Activated T-cell treated with anti-CD3 and anti-CD28 coated beads, Interleukin-2, amount 50 U/mL, for 24 hours (primary cell): ENCODE results near the gene ABCA1.
"Not testable (repeated sequence)": the region's sequence is repeated elsewhere in the genome, so short reads cannot be mapped to it uniquely, and the experiment has no call there.

ENCODE experiments used
- DNase-seq: peaks from one replicate; pipeline ENCODE4 v3.0.0-alpha.2; 2020
- H3K27ac Mint-ChIP-seq: 2 replicates; pipeline ENCODE4 v1.8.0; 2020; ENCODE audit warnings: mild to moderate bottlenecking, mixed read lengths
- H3K27me3 Mint-ChIP-seq: 2 replicates; pipeline ENCODE4 v1.8.0; 2020; ENCODE audit warnings: mixed read lengths
- H3K36me3 Mint-ChIP-seq: 2 replicates; pipeline ENCODE4 v1.8.0; 2020; ENCODE audit warnings: low read depth, mixed read lengths
- H3K4me1 Mint-ChIP-seq: 2 replicates; pipeline ENCODE4 v1.8.0; 2020; ENCODE audit warnings: low read depth, mixed read lengths
- H3K4me3 Mint-ChIP-seq: 2 replicates; pipeline ENCODE4 v1.8.0; 2020; ENCODE audit warnings: mild to moderate bottlenecking, moderate library complexity, mixed read lengths
- H3K9me3 Mint-ChIP-seq: 2 replicates; pipeline ENCODE4 v1.8.0; 2020; ENCODE audit warnings: mixed read lengths

Gene ABCA1, protein sequence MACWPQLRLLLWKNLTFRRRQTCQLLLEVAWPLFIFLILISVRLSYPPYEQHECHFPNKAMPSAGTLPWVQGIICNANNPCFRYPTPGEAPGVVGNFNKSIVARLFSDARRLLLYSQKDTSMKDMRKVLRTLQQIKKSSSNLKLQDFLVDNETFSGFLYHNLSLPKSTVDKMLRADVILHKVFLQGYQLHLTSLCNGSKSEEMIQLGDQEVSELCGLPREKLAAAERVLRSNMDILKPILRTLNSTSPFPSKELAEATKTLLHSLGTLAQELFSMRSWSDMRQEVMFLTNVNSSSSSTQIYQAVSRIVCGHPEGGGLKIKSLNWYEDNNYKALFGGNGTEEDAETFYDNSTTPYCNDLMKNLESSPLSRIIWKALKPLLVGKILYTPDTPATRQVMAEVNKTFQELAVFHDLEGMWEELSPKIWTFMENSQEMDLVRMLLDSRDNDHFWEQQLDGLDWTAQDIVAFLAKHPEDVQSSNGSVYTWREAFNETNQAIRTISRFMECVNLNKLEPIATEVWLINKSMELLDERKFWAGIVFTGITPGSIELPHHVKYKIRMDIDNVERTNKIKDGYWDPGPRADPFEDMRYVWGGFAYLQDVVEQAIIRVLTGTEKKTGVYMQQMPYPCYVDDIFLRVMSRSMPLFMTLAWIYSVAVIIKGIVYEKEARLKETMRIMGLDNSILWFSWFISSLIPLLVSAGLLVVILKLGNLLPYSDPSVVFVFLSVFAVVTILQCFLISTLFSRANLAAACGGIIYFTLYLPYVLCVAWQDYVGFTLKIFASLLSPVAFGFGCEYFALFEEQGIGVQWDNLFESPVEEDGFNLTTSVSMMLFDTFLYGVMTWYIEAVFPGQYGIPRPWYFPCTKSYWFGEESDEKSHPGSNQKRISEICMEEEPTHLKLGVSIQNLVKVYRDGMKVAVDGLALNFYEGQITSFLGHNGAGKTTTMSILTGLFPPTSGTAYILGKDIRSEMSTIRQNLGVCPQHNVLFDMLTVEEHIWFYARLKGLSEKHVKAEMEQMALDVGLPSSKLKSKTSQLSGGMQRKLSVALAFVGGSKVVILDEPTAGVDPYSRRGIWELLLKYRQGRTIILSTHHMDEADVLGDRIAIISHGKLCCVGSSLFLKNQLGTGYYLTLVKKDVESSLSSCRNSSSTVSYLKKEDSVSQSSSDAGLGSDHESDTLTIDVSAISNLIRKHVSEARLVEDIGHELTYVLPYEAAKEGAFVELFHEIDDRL (N-terminal part only)

DNA sequence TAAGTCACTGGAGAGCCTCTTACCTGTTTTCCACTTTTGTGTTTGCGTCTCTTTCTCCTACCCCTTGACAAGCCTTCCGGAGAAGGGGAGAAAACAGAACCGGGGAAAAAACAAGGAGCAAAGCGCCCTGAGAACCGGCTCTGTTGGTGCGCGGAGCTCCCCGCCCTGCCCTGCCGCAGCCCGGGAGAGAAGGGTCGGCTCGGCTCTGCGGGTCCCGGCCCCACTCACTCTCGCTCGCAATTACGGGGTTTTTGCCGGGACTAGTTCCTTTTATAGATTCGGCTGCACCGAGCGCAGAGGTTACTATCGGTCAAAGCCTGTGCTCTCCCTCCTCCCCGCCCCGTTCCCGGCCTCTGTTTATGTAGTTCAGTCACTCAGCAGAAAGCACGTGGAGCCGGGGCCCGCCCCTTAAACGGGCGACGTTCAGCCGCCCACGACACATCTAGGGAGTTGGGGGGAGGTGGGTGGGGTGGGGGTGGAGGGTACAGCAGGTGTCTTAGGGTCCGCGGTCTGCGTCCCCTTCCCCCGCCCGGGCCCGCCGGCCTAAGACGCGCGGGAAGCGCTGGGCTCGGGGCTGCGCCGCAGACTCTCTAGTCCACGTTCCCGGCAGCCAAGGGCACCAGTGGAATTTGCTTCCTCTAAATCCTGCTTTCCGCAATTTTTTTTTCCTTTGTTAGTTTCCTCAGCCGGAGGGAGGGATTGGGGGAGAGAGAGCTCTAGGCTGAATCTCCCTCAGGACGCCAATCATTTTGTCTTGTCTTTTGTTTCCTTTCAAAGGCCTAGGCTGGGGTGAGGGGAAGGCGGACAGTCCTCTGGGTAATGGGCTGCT lies at the start of gene ABCA1:
Gene ABCA1, minus strand, starts transcription at position 244 of the 829 bp plus-strand sequence. CDS start 24,476 bp downstream, outside the sequence.
- H3K4me3 Mint-ChIP-seq = peak within 1 kb of the TSS; percentile 84
- DNase-seq = peak; percentile 73
- peaks cover 20% of the 10 kb centered on the region for H3K27me3 Mint-ChIP-seq
- peak within 1 kb of the TSS; percentile 77 for H3K27ac Mint-ChIP-seq
- no peaks in the 10 kb centered on the region for H3K9me3 Mint-ChIP-seq
- peaks cover 22% of the 10 kb centered on the region for H3K4me1 Mint-ChIP-seq
- no peaks in the 10 kb centered on the region for H3K36me3 Mint-ChIP-seq

DNA sequence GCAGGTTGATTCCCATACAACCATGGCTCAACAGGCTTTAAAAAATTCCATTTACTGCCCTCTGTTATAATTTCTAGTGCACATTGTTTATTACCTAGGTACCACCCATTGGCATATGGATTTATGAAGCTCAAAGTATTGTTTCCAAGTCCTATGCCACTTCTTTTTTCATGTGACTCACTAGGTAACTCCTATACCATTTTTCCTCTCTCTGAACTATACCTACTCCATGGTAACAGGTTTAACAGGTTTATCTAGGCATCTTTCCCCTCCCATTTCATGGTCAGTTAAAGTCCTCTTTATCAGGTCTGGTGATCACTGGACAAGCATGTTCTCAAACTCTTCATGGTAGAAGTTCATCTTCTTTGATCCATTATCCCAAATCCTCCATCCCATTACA lies 49.6 kb upstream of the ABCA1 start:
- H3K4me1 Mint-ChIP-seq = peaks cover 18% of the 10 kb centered on the region
- no peak overlapping the region for H3K4me3 Mint-ChIP-seq
- H3K27me3 Mint-ChIP-seq = peaks cover 11% of the 10 kb centered on the region
- no peak overlapping the region for H3K27ac Mint-ChIP-seq
- H3K36me3 Mint-ChIP-seq = no peaks in the 10 kb centered on the region
- no peaks in the 10 kb centered on the region for H3K9me3 Mint-ChIP-seq
- no peak for DNase-seq

DNA sequence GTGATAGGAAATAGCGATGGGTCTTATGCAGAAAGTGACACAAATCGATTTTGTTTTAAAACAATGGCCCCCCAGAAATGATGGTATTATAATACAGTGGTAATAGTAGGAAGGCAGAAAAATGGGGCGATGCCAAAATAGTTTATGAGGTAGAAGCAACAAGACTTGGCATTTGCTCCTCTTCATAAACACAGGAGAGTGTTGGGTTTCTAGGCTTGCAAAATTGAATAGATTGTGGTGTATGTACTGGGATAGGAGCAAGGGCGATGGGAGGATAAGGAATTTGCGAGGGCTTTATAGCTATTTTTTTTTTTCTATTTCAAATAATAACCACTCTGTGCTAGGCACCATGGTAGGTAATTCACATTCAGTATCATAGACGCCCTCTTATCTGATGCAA lies 49.2 kb upstream of the ABCA1 start:
- Mint-ChIP-seq H3K4me3 (no peak overlapping the region), H3K4me1 (peaks cover 18% of the 10 kb centered on the region), H3K27ac (no peak overlapping the region), H3K27me3 (peaks cover 10% of the 10 kb centered on the region), H3K9me3 (no peaks in the 10 kb centered on the region), H3K36me3 (no peaks in the 10 kb centered on the region)
- DNase-seq = no peak

DNA sequence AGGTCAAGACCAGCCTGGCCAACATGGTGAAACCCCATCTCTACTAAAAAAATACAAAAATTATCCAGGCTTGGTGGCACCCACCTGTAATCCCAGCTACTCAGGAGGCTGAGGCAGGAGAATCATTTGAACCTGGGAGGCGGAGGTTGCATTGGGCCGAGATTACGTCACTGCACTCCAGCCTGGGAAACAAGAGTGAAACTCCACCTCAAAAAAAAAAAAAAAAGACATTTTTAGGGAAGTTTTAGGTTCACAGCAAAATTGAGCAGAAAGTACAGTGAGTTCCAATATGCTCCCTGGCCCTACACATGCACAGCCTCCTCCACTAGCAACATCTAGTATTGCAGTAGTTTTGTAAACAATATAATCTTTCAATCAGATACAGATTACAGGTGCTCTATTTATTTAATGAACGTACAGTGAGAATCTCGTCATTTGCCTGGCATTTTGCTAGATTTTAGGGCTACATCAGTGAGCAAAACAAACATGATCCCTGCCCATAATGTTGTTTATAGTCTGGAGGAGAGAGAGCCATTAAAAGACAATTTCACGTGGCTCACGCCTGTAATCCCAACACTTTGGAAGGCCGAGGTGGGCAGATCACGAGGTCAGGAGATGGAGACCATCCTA lies 48.1 kb upstream of the ABCA1 start:
- not testable (repeated sequence) for H3K4me3 Mint-ChIP-seq
- peaks cover 18% of the 10 kb centered on the region for H3K4me1 Mint-ChIP-seq

DNA sequence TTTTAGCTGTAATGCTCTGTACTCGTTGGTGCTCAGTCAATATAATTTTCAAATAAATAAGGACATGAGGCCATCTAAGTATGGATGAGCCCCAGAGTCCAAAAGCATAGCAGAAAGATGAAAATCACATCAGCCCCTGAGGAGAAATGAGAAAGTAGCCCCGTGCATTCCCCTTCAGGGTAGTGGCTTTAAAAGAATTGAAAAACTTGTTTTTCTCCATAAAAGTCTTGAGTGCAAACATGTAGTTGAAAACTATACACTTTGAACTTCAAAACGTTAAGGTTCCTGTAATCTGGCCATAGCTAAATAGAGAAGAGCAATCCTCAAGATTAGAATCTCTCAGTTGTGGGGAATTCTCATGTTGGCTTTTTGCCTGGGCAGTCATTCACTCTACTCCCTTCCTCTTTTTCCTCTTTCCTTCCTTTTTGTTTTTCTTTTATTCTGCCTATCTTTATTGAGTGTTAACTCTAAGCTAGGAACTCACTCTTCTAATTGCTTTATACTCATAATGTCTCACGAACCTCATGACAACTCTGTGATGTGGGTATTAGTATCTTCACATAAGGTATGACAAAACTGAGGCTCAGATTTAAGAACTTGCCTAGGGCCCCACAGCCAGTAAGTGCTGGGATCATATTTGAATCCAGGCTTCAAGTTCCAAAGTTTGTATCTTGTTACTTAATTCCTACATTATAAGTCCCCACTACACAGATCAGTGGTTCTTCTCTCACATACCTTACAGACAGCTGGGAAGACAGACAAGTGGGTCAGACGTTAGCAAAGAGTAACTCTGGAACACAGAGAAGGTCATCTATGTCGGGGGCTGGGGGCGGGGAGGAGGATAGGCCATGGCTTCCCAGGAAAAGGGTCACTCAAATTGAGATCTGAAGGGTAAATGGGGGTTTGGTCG lies 46.4 kb upstream of the ABCA1 start:
- no peaks in the 10 kb centered on the region for H3K9me3 Mint-ChIP-seq
- no peak overlapping the region for H3K27ac Mint-ChIP-seq
- peaks cover 22% of the 10 kb centered on the region for H3K27me3 Mint-ChIP-seq
- peaks cover 8% of the 10 kb centered on the region for H3K4me1 Mint-ChIP-seq
- H3K36me3 Mint-ChIP-seq = no peaks in the 10 kb centered on the region
- no peak overlapping the region for H3K4me3 Mint-ChIP-seq
- no peak for DNase-seq

More for the DNA sequence above, 48.1 kb upstream of the ABCA1 start:
- DNase-seq, H3K36me3 Mint-ChIP-seq, H3K27ac Mint-ChIP-seq, H3K9me3 Mint-ChIP-seq: not testable (repeated sequence)
- H3K27me3 Mint-ChIP-seq = peaks cover 11% of the 10 kb centered on the region

DNA sequence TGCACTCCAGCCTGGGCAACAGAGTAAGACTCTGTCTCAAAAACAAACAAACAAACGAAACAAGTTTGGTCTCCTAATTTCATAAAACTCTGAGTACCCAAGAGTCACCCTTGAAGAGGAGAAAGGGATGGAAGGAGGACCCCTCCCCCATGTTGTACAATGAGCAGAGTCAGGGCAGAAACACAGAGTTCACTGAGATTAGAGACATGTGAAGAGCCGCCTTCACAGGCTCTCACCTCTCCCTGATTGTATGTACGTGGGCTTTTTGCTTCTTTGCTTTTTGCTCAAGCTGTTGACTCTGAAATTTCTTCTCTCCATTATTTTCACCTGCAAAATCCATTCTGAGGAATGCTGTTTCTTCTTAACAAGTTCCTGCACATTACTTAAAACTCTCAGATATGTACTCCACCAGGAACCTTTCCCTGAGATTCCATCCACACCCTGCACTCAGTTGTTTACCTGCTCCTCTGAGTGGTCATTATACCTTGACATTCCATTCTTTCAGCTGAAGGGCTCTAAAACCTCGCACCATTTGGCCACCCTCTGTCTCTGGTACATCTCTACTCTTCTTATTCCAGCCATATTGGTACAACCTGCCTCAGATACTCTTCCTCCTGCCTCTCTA lies 44.4 kb upstream of the ABCA1 start:
- Mint-ChIP-seq H3K4me3 (no peak overlapping the region), H3K4me1 (peaks cover 20% of the 10 kb centered on the region), H3K27me3 (peaks cover 30% of the 10 kb centered on the region), H3K9me3 (no peaks in the 10 kb centered on the region), H3K36me3 (no peaks in the 10 kb centered on the region), H3K27ac (no peak overlapping the region)
- DNase-seq = no peak

DNA sequence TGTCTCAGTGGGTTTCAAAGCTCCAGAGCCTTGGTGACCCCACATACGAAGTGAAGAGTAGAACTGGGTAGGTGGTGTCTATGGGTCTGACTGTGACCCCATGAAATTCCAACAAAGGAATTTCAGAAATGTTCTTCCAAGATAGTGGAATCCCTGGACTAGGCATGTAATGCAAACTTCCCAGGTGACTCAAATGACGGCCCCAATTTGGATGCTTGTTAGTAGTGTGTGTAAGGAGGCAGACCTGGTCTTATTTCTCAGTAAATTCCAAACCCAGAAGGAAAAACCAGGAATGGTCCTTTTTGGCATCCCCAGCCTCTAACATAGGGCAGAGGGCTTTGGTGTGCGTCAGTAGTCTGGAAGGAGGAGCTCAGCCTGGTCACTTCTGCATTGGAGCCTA lies 43.6 kb upstream of the ABCA1 start:
- DNase-seq = no peak
- H3K9me3 Mint-ChIP-seq = no peaks in the 10 kb centered on the region
- H3K27me3 Mint-ChIP-seq = peaks cover 30% of the 10 kb centered on the region
- H3K27ac Mint-ChIP-seq = no peak overlapping the region
- no peaks in the 10 kb centered on the region for H3K36me3 Mint-ChIP-seq
- peaks cover 20% of the 10 kb centered on the region for H3K4me1 Mint-ChIP-seq
- H3K4me3 Mint-ChIP-seq = no peak overlapping the region

DNA sequence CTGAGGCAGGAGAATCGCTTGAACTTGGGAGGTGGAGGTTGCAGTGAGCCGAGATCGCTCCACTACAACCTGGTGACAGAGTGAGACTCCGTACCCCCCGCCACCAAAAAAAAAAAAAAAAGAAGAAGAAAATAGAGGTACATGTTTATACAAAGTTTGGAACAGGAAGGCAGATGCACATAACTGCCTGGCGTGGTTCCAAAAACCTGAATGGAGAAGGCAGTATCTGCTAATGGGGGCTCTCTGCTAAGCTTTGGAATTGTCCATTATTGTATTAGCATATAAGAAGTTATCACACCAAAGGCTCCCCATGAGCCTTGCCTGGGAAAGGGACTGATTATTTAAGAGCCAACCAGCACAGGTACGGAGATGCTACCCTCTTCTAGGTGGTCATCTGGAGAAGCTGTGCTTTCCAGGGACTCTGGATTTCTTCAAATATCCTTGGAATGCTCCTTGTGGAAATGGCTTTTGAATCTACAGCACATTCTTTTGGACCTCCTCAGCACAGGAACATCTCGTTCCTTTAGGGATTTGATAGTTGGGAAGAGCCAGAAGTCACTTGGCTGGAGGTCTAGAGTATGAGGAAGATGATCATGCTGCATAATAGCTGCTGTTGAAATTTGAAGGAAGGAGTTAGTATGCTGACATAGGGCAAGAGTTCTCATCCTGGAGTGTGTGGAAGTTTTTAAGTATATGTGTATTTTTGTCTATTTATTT lies 42.5 kb upstream of the ABCA1 start:
- H3K4me3 Mint-ChIP-seq = no peak overlapping the region
- no peaks in the 10 kb centered on the region for H3K9me3 Mint-ChIP-seq
- no peaks in the 10 kb centered on the region for H3K36me3 Mint-ChIP-seq
- peaks cover 20% of the 10 kb centered on the region for H3K4me1 Mint-ChIP-seq
- no peak overlapping the region for H3K27ac Mint-ChIP-seq
- no peak for DNase-seq
- peaks cover 30% of the 10 kb centered on the region for H3K27me3 Mint-ChIP-seq

DNA sequence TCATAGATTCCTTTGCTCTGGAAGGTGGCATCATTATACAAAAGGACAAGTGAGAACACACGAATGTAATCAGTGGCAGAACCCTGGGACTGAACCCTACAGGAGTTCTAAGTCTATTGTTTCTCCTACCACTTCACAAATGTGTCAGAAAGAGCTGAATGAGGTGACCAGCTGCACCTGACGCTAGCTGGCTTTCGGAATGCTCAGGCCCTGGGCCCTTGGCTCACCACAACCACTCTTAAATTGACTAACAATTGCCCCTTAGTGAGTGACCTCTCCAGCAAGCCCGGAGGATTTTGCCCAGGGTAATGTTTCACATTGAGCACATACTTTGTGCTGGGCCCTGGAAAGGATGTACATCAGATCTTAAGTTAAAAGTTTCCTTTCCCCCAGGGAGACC lies 41.2 kb upstream of the ABCA1 start:
- peaks cover 30% of the 10 kb centered on the region for H3K27me3 Mint-ChIP-seq
- peaks cover 13% of the 10 kb centered on the region for H3K4me1 Mint-ChIP-seq
- no peaks in the 10 kb centered on the region for H3K36me3 Mint-ChIP-seq
- no peaks in the 10 kb centered on the region for H3K9me3 Mint-ChIP-seq
- DNase-seq = no peak
- peak overlapping the region; percentile 88 for H3K4me3 Mint-ChIP-seq
- no peak overlapping the region for H3K27ac Mint-ChIP-seq

DNA sequence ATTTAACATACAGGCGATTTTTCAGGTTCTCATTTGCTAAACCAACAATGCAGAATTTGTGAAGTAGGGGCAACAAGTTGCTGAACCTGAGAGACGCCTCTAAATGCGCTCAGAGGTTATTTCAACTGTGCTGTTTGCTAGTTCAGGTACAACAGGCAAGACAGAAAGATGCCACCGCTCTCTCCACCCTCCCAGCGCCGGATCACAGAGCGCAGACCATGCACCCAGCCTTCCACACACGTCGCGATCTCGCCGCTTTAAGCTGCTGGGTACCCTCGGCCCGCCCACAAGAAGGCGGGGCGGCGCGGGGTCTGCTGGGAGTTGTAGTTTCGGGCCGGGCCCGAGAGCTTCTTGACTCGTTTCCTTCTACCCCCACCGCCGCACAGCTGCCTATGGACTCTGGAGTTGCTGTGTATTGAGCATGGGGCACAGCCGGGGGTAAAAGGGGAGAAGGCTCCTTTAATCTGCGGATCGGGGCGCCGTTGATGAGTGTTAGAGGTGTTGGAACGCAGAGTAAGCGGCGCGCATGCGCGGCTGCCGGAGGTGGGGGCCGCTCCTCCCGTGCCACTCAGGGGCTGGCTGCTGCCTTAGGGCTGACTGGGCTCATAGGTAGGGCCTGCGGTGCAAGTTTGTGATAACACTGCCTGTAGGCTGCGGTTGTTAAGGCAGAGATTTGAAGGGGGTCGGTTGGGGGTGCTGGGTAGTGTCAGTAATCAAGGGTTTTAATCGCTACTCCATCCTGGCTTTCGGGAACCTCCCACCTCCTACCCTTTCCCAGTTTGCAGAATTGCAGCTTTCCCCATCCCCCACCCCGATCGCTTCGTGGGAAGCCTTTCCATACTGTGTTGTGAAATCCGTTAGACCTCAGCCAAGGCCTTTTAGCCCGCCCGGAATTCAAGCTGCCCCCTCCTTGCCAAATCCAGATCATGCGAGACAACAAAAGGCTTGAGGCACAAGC lies 40.3 kb upstream of the ABCA1 start:
- H3K36me3 Mint-ChIP-seq = no peaks in the 10 kb centered on the region
- peak overlapping the region; percentile 88 for H3K4me3 Mint-ChIP-seq
- DNase-seq = peak; percentile 94
- peaks cover 11% of the 10 kb centered on the region for H3K4me1 Mint-ChIP-seq
- H3K9me3 Mint-ChIP-seq = no peaks in the 10 kb centered on the region
- H3K27ac Mint-ChIP-seq = peak overlapping the region; percentile 91
- H3K27me3 Mint-ChIP-seq = peaks cover 30% of the 10 kb centered on the region

DNA sequence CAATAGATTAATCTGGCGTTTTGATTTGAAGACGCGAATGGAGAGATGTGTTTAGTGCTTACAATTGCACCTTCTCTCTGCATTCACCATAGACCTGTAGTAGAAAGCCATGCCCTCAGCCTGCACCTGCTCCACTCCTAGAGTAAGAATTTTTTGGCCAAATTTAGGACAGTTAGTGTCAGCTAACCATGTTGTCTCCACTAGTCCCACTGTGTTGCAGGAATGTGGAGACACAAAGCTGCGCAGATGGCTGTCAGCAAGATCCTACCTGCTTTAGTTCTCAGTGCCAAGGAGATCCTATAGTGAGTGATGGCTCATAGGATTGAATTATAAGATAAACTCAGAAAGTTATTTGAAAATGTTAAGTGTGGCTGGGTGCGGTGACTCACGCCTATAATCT lies 35.1 kb upstream of the ABCA1 start:
- Mint-ChIP-seq H3K4me3 (no peak overlapping the region), H3K4me1 (peaks cover 29% of the 10 kb centered on the region), H3K27me3 (no peaks in the 10 kb centered on the region), H3K27ac (no peak overlapping the region), H3K36me3 (no peaks in the 10 kb centered on the region), H3K9me3 (no peaks in the 10 kb centered on the region)
- DNase-seq = no peak
